SK-N-MC (cell line): ENCODE measurements around the gene PHIP.

Experiments
- EZH2 ChIP-seq: fragments of 200-600 bp; sonication (generic); IDR thresholded peaks from one replicate; pipeline ENCODE4 v1.6.1; 2017; ENCODE audit warnings: antibody characterized with exemption
- POLR2AphosphoS5 ChIP-seq: IDR thresholded peaks from 2 replicates; pipeline ENCODE4 v1.6.1; 2012; ENCODE audit warnings: mild to moderate bottlenecking, low read depth, low read length, borderline replicate concordance

- no peak for TF ChIP-seq EZH2
- no peak for TF ChIP-seq POLR2AphosphoS5
These were observed 115.6 kb downstream of the PHIP start for GRCh38 chr6:78962448-78962847.
